Large intestine (tissue), 3 donors: ENCODE data around the gene FNDC8. TPM values are rescaled to one million over a fixed set of nuclear protein-coding genes. Genes with fewer than 3 reads are reported as not detected.

Experiments
- DNase-seq, 2 donors: peaks; one replicate each; pipeline versions ENCODE4 v3.0.0 to v3.0.0-alpha.2; 2013
- H3K27ac ChIP-seq: one replicate; pipeline ENCODE4 v1.5.1; 2013; ENCODE audit warnings: low read length
- H3K27me3 ChIP-seq: 2 replicates; pipeline ENCODE4 v1.6.1; 2013; ENCODE audit warnings: low read length; ENCODE audit not compliant: control insufficient read depth, insufficient read depth
- H3K36me3 ChIP-seq: 2 replicates; pipeline ENCODE4 v1.6.1; 2013; ENCODE audit warnings: low read length; ENCODE audit not compliant: control insufficient read depth, insufficient read depth
- H3K4me1 ChIP-seq: one replicate; pipeline ENCODE4 v1.6.1; 2013; ENCODE audit warnings: low read length; ENCODE audit not compliant: control insufficient read depth, insufficient read depth
- H3K4me3 ChIP-seq: one replicate; pipeline ENCODE4 v1.5.1; 2013; ENCODE audit warnings: low read length
- H3K9me3 ChIP-seq: one replicate; pipeline ENCODE4 v1.6.1; 2013; ENCODE audit warnings: mild to moderate bottlenecking, low read depth, low read length, moderate library complexity; ENCODE audit not compliant: control insufficient read depth
- WGBS: methylation state at CpG from one replicate; pipeline ENCODE4 v1.1.5; 2013; ENCODE audit warnings: low lambda C conversion rate; ENCODE audit not compliant: insufficient coverage; 5-methylcytosine and 5-hydroxymethylcytosine counted together
- polyA plus RNA-seq: library from polyadenylated mRNA; unstranded; fragments of 120-200 nt; gene quantifications from one replicate; pipeline ENCODE4 v1.2.1, GENCODE V29; 2013

FNDC8 gene
- polyA plus RNA-seq, 1 donor, result 0.07 TPM

DNA sequence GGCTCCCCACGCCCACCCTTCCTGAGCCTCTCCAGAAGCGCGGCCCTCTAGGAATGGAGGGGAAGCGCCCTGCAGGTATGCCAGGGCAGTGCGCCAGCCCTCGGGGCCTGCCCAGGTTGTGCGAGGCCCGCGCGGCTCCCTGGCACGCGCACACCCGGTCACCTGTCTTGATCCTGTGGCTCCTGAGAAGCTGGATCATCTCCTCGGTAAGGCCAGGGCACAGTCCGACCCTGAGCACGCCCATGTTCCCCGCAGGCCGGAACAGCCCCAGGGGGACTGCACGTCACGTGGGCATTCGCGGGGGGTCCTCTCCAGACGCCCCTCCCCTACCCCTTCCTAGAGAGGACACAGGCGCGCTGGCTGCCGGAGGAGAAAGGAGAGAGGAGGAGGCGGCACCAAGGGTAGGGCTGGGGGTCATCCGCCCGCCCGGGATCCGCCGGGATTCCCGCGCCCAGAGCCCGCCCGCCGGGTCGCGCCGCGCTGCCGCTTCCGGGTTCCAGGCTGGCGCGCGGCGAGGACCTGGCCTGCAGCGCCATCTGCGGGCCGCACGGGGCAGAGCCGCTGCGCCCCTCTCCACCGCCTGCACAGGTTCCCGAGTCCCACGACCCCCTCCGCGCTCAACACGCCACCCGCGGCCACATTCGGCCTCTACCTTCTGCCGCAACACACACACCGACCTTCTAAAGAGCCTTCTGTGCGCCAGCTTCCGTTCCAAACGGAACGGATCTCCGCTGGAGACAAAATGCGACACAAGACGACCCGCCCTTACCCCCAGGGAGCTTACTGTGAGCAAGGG lies 1.8 kb upstream of the FNDC8 start, which contains the start of gene RAD51D:
Gene RAD51D (minus strand): TSS at position 491 of the 796 bp plus-strand sequence. CDS start 247 bp downstream, at position 244.
- no CpG with 5 or more reads among the region's 72 CpGs for WGBS
- H3K4me1 ChIP-seq, result peaks cover 2% of the 10 kb centered on the region
- H3K9me3 ChIP-seq, result no peaks in the 10 kb centered on the region
- peak; percentile 76 to 91 for DNase-seq
- peak within 1 kb of the TSS; percentile 89 for H3K4me3 ChIP-seq
- peak within 1 kb of the TSS; percentile 29 for H3K27ac ChIP-seq
- no peaks in the 10 kb centered on the region for H3K36me3 ChIP-seq
- H3K27me3 ChIP-seq, result no peaks in the 10 kb centered on the region

DNA sequence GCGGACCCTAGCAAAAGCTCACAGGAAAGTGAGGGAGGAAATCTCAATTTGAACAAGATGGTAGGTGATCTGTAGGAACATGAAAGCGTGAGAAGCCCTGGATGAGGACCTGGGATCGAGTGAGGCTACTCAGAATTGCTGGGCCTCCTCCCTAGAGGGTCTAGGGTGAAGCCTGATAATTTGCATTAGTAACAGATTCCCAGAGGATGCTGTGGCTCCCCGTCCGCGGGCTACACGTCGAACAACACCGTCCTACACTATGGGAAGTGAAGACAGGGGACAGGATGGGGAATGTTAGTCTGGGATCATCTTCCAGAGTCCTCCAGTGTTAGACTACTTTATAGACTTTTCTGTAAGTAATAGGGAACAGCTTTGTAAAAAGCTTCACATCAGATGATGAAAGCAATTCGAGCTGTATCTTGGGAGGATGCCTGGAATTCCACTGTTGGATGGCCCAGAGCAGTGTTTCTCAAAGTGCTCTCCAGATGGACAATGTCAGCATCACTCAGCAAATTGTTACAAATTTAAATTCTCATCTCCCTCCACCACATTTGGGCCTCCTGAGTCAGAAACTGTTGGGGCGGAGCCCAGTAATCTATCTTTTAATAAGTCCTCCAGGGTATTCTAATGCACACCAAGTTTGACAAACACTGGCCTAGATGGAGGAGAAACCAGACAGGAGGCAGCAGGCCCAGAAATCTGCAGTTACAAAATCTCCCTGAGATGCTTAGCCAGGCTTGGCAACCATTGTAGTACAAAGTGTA lies 6.5 kb downstream of the FNDC8 start:
- no peak for DNase-seq
- no peak overlapping the region for H3K27ac ChIP-seq

DNA sequence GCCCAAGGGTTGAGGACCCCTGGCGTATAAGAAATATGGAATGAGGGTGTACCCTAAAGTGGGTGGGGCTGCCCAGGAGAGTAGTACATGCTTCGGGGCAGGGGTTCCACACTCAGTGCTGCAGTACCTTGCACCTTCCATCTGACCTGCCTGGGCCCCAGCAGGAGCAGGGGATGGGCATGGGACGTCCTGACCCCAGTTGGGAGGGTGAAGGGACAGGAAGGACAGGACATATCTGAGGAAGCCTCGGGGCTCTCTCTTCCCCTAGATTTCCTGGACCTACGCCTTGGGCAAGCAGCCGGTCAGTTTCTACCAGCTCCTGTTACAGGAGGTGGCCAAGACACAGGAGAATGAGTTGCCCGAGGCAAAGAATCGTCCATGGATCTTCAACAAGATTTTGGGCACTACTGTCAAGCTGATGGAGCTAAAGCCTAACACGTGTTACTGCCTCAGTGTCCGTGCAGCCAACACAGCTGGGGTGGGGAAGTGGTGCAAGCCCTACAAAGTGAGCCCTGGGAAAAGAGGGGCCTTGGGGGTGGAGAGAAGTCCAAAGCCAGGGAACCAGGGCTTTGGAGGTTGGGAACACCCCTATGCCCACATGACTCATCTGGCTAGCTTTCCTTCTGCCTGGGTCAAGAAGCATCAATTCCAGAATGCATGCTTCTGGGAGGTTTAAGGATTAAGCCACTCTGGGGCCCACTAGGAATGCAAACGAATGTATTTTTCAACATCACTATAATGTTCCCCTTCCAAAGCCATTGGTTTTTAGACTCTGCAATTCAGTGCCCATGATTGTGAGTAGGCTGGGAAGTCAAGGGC lies 7.9 kb downstream of the FNDC8 start:
- no peak overlapping the region for H3K4me3 ChIP-seq
- H3K27ac ChIP-seq, result no peak overlapping the region
- H3K4me1 ChIP-seq, result no peaks in the 10 kb centered on the region
- WGBS, result no CpG with 5 or more reads among the region's 11 CpGs
- no peaks in the 10 kb centered on the region for H3K27me3 ChIP-seq
- H3K9me3 ChIP-seq, result no peaks in the 10 kb centered on the region
- DNase-seq, result no peak
- peaks cover 37% of the 10 kb centered on the region for H3K36me3 ChIP-seq

More for the DNA sequence above, 6.5 kb downstream of the FNDC8 start:
- no peaks in the 10 kb centered on the region for H3K4me1 ChIP-seq
- peaks cover 23% of the 10 kb centered on the region for H3K36me3 ChIP-seq
- no peak overlapping the region for H3K4me3 ChIP-seq
- WGBS, result no CpG with 5 or more reads among the region's 11 CpGs
- no peaks in the 10 kb centered on the region for H3K27me3 ChIP-seq
- H3K9me3 ChIP-seq, result no peaks in the 10 kb centered on the region

DNA sequence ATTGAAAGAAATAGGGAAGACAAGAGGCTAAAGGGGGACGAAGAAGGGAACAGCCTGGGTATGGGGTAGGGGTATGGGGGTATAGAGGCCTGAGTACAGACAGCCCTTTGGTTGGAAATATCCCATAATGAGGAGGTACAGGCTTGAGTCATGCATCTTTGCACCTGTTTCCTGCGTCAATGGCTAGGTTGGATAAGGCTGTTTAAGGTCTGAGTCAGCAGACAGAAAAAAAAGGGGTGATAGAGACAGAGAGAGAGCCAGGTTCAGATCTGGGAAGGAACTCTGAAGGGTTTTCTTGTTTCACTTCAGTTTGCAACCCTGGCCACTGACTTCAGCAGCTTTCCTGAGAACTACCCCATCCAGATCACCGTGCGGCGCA lies 8.5 kb downstream of the FNDC8 start:
- WGBS, result no CpG with 5 or more reads among the region's 5 CpGs
- DNase-seq, result no peak
- Histone ChIP-seq H3K27ac (no peak overlapping the region), H3K4me1 (no peaks in the 10 kb centered on the region), H3K27me3 (no peaks in the 10 kb centered on the region), H3K36me3 (peaks cover 43% of the 10 kb centered on the region), H3K4me3 (no peak overlapping the region), H3K9me3 (no peaks in the 10 kb centered on the region)

DNA sequence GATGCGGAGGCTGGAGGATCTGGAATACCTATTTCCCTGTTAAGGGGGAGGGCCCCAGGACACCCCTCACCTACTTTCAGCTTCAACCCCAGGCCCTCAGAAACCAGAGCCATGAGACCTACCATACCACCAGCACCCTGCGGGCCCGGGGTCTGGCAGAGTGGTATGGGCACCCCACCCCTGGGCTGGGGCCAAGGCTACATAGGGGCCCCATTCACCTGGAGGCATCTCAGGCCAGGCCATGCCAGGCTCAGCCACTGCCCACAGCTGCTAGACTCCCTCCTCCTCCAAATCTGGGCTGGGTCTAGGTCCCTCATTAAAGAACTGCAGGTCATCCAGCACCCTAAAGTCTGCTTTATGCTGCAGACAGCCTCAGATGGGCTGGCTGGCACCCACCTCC lies 9.0 kb downstream of the FNDC8 start:
- Histone ChIP-seq H3K4me1 (no peaks in the 10 kb centered on the region), H3K4me3 (no peak overlapping the region), H3K27ac (no peak overlapping the region), H3K9me3 (no peaks in the 10 kb centered on the region), H3K27me3 (no peaks in the 10 kb centered on the region), H3K36me3 (peaks cover 47% of the 10 kb centered on the region)
- DNase-seq, result no peak
- WGBS, result no CpG with 5 or more reads among the region's 3 CpGs

DNA sequence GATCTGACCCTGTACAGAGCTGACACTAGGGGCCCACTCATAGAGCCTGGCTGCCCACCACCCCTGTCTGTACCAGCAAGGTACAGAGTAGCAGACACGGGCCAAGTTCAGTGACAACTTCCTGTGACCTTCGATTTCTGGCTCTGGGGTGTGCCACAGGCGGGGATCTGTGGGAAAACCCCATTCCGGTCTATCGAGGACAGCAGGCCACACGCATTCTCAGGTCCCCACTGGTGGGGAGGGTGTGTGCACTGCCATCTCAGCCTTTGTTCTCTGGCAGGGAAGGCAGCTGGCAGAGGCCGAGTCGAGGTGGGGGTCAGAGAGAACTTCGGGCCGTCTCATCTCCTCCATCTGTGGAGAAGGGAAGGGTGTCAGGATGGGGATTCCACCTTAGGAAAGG lies 10.7 kb downstream of the FNDC8 start:
- no CpG with 5 or more reads among the region's 10 CpGs for WGBS
- DNase-seq, result peak in 1 of 2 donors; percentile 59

DNA sequence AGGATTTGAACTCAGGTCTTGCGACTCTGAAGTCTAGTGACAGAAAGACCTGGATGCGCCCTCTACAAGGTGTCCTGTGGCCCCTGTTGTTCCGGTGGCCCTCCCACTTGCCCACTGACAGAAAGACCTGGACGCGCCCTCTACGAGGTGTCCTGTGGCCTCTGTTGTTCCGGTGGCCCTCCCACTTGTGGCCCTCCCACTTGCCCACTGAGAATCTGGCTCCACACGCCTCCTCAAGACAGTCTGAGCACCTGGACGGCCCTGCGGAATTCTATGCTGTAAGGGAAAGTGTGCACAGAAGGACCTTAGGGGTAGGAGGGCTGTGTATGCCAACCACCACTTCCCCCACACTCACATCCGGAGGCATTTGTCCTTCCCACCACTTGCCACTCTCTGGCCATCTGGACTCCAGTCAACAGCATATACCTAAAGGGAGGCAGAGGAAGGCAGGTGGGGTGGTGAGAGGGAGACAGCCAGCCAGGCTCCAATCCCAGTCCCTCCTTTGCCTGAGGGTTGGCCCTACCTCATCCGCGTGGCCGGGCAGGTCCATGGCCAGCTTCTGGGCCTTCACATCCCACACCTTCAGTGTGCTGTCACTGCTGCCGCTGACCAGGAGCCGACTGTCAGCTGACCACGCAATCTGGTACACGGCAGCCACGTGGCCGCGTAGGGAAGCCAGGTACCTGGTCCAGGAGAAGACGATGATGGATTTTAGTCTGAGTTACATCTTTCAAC lies 11.6 kb downstream of the FNDC8 start:
- H3K9me3 ChIP-seq, result no peaks in the 10 kb centered on the region
- H3K36me3 ChIP-seq, result peaks cover 70% of the 10 kb centered on the region
- no peaks in the 10 kb centered on the region for H3K27me3 ChIP-seq
- no peak overlapping the region for H3K27ac ChIP-seq
- H3K4me3 ChIP-seq, result no peak overlapping the region
- no CpG with 5 or more reads among the region's 22 CpGs for WGBS
- no peak for DNase-seq
- H3K4me1 ChIP-seq, result no peaks in the 10 kb centered on the region

More for the DNA sequence above, 10.7 kb downstream of the FNDC8 start:
- no peak overlapping the region for H3K4me3 ChIP-seq
- H3K27ac ChIP-seq, result no peak overlapping the region
- H3K27me3 ChIP-seq, result no peaks in the 10 kb centered on the region
- H3K4me1 ChIP-seq, result no peaks in the 10 kb centered on the region
- H3K36me3 ChIP-seq, result peaks cover 62% of the 10 kb centered on the region
- H3K9me3 ChIP-seq, result no peaks in the 10 kb centered on the region

DNA sequence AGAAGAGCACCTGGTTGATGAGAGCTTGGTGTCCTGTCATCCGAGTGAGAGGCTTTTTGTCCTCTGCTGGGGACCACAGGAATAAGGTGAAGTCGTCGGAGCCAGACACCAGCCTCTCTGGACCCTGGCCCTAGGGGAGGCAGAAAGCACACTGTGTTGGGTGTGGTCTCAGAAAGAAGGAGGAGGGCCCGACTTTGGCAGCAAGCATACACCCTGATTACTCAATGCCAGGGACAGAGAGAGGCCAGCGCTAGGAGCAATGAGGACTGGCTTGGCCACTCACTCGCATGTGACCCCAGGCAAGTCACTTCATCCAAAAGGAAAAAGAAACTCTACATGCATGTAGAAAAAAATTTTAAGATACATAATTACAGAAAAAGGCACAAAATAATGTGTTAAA lies 13.9 kb downstream of the FNDC8 start:
- 100% methylated on average over 1 of the region's 6 CpGs for WGBS
- no peak for DNase-seq
- H3K27ac ChIP-seq, result no peak overlapping the region
- H3K9me3 ChIP-seq, result no peaks in the 10 kb centered on the region
- no peaks in the 10 kb centered on the region for H3K27me3 ChIP-seq
- peaks cover 87% of the 10 kb centered on the region for H3K36me3 ChIP-seq
- H3K4me1 ChIP-seq, result no peaks in the 10 kb centered on the region
- no peak overlapping the region for H3K4me3 ChIP-seq

DNA sequence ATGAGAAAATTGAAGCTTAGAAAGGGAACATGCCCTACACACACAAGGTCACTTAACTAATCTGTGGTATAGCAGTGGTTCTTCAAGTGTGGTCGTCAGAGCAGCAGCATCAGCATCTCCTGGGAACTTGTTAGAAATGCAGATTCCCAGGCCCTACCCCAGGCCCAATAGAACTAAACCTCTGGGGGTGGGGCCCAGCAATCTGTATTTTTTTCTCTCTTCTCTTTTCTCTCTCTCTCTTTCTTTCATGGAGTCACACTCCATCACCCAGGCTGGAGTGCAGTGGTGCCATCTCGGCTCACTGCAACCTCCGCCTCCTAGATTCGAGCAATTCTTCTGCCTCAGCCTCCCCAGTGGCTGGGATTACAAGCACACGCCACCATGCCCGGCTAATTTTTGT lies 16.8 kb downstream of the FNDC8 start:
- Histone ChIP-seq H3K9me3 (no peaks in the 10 kb centered on the region), H3K27ac (no peak overlapping the region), H3K4me1 (peaks cover 2% of the 10 kb centered on the region), H3K4me3 (no peak overlapping the region), H3K36me3 (peaks cover 61% of the 10 kb centered on the region), H3K27me3 (no peaks in the 10 kb centered on the region)
- WGBS, result no CpG with 5 or more reads among the region's 6 CpGs
- DNase-seq, result no peak
